H7 (cell line): Measurements from ENCODE around the gene DDX19B. TPM values are rescaled to one million over a fixed set of nuclear protein-coding genes. Genes with fewer than 3 reads are reported as not detected.

ENCODE experiments used
- total RNA-seq: library from RNA; depleted of rRNA; stranded (reverse); fragments of >200 nt; shearing (Covaris generic); gene quantifications from 2 replicates; pipeline ENCODE4 v1.2.3, GENCODE V29; 2014; rRNA removed

DDX19B gene
- total RNA-seq, 1 experiment from 2014 or later = 28.0 TPM

Other genes starting within 250 kb of the DDX19B start
- 11.8 and 14.9 TPM in 2 replicates for gene PDPR, start 184.9 kb upstream of the DDX19B start, total RNA-seq
- 0.07 and 0.35 TPM in 2 replicates for gene CLEC18C, start 125.4 kb upstream of the DDX19B start, total RNA-seq
- gene EXOSC6, start 47.2 kb upstream of the DDX19B start, total RNA-seq = 17.6 and 18.4 TPM in 2 replicates
- 149 and 178 TPM in 2 replicates for gene AARS1, start 9.7 kb upstream of the DDX19B start, total RNA-seq
- 55.3 and 56.2 TPM in 2 replicates for gene DDX19A, start 47.7 kb downstream of the DDX19B start, total RNA-seq
- 62.7 and 64.1 TPM in 2 replicates for gene ST3GAL2, start 139.9 kb downstream of the DDX19B start, total RNA-seq
- 11.2 and 13.7 TPM in 2 replicates for gene FCSK, start 155.4 kb downstream of the DDX19B start, total RNA-seq
- 78.7 and 98.2 TPM in 2 replicates for gene COG4, start 224.4 kb downstream of the DDX19B start, total RNA-seq
- 222 and 313 TPM in 2 replicates for gene SF3B3, start 224.6 kb downstream of the DDX19B start, total RNA-seq